Measurements from ENCODE around the gene USP24. TPM values are rescaled to one million over a fixed set of nuclear protein-coding genes. Genes with fewer than 3 reads are reported as not detected.

The USP24 gene
- total and polyA plus RNA-seq, 2 donors (not counting 3 experiments of a cell fraction or from before 2014, with no cell fraction given) = 8.2 to 30.0 TPM

GRCh38 chr1:55044617-55045397, 170.4 kb downstream of the USP24 start:
- TF ChIP-seq MAX (IDR thresholded peaks at IDR 0.05; ENCODE audit: insufficient read depth, insufficient read length) = no peak
- no peak for TF ChIP-seq POLR2A (IDR thresholded peaks at IDR 0.05; ENCODE audit: low read depth, low read length)
- TF ChIP-seq MYC (IDR thresholded peaks at IDR 0.05; ENCODE audit: low read depth, low read length) = no peak
- TF ChIP-seq GATA2 (IDR thresholded peaks at IDR 0.05; ENCODE audit: insufficient read depth, insufficient read length, low read depth, low read length) = no peak
- TF ChIP-seq EZH2 (IDR thresholded peaks at IDR 0.05; ENCODE audit: borderline replicate concordance, low read depth, low read length, severe bottlenecking) = no peak
- no peak for TF ChIP-seq FOS (IDR thresholded peaks at IDR 0.05; ENCODE audit: borderline replicate concordance, insufficient read depth, low read length)
- no peak for TF ChIP-seq CTCF (IDR thresholded peaks at IDR 0.05; ENCODE audit: extremely low read depth in 1 of 2, insufficient read depth in 1 of 2, low read depth in 1 of 2, low read length in 2 of 2)
- no peak for TF ChIP-seq JUN (IDR thresholded peaks at IDR 0.05; ENCODE audit: borderline replicate concordance, insufficient read depth, insufficient read length, low read depth)
- TF ChIP-seq POLR2AphosphoS5 (IDR thresholded peaks at IDR 0.05; ENCODE audit: insufficient read depth, low read depth, low read length) = no peak
- Histone ChIP-seq H3K4me2 (ENCODE audit: insufficient read depth, low read length) (no peak overlapping the region), H3K4me3 (replicated peaks in 1 of 3; ENCODE audit: insufficient read depth in 1 of 3, low read depth in 1 of 3, low read length in 3 of 3) (no peak overlapping the region), H3K27ac (ENCODE audit: insufficient read depth, low read depth, low read length) (no peak overlapping the region), H3K27me3 (ENCODE audit: control insufficient read depth in 2 of 2, insufficient read depth in 2 of 2, low read length in 2 of 2) (peaks cover 24 to 25% of the 10 kb centered on the region in 2 experiments), H3K36me3 (ENCODE audit: control insufficient read depth in 2 of 2, extremely low read depth in 1 of 2, insufficient read depth in 2 of 2, low read length in 2 of 2) (no peaks in the 10 kb centered on the region), H3K9me1 (replicated peaks; ENCODE audit: control insufficient read depth, extremely low read depth, insufficient read depth, low read length) (no peaks in the 10 kb centered on the region), H3K9me3 (replicated peaks; ENCODE audit: control insufficient read depth, insufficient read depth, low read length) (no peaks in the 10 kb centered on the region), H3K4me1 (ENCODE audit: control insufficient read depth, extremely low read depth, insufficient read depth, low read length) (peaks cover 2% of the 10 kb centered on the region), H3K9ac (replicated peaks; ENCODE audit: extremely low read depth, insufficient read depth, low read length) (no peak overlapping the region), H2AFZ (ENCODE audit: low read depth, low read length) (no peak overlapping the region), H3K79me2 (ENCODE audit: control insufficient read depth, insufficient read depth, low read length) (no peaks in the 10 kb centered on the region), H4K20me1 (replicated peaks; ENCODE audit: control insufficient read depth, extremely low read depth, insufficient read depth, low read length) (no peaks in the 10 kb centered on the region)
- CTCF ChIA-PET = interaction anchor here (0.8 kb wide), 1 partner anchor 23 kb away, joined by 3 read pairs; no protein-coding TSS in a partner anchor
- intact Hi-C loops (cut with micrococcal nuclease) = no loop called here
- no peak for DNase-seq (ENCODE audit: low read depth, low spot score)
- FAIRE-seq = no peak
- dilution Hi-C loops (cut with MboI; ENCODE audit: extremely low pct_ligation_motif_present, low sequenced_read_pairs) = no loop called here
- POLR2A ChIA-PET = no interaction called here
- no TSS peak for BruUV-seq (replicated peaks)

Measured in endothelial cell of umbilical vein (primary cell).